Measurements from ENCODE around the gene FER.

FER gene

DNA sequence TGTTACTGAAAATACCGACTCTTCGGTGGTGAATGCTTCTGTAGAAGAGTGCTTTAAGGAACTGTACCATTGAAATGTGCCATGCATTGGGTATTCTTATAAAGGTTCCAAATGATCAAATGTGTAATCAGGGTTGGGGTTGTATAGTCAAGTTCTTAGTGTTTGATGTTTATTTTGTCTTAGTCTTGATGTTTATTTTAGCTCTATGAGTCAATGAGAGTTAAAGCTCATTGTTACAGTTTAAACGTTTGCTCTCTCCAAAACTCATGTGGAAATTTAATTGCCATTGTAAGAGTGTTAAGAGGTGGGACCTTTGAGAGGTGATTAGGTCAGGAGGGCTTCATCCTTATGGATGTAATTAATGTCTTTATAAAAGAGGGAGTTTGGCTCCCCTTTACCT, 153.0 kb downstream of the FER start:
- no peaks in the 10 kb centered on the region for H3K4me1 ChIP-seq
- no peaks in the 10 kb centered on the region for H3K27me3 ChIP-seq
- H4K20me1 ChIP-seq: no peaks in the 10 kb centered on the region
- TF ChIP-seq Cebpa-rat (IDR thresholded peaks at IDR 0.05): no peak
- H3K36me3 ChIP-seq: no peaks in the 10 kb centered on the region
- H3K4me3 ChIP-seq: no peak overlapping the region
- H3K4me2 ChIP-seq: no peak overlapping the region
- H3K27ac ChIP-seq: no peak overlapping the region
- H3K9me3 ChIP-seq: no peaks in the 10 kb centered on the region
- H3K9ac ChIP-seq: no peak overlapping the region

DNA sequence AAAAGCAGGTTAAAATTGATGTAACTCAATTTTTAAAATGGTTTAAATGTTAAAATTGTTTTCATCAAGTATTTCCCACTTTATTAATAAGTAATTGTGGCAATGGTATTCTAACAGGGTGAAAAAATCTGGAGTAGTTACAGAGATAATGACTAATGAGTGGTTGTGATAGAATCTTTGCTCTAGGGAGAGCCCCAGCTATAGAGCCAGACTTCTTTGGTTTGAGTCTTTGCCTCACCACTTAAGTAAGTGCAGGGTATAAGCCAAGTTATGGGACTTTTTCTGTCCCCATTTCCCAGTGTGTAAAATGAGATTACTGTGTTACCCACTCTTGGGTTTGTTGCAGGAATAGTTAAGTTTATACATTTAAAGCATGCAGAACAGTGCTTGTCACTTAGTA, 158.1 kb downstream of the FER start:
- Histone ChIP-seq H3K4me3 (no peak overlapping the region), H3K4me1 (no peaks in the 10 kb centered on the region), H3K9ac (no peak overlapping the region), H3K36me3 (no peaks in the 10 kb centered on the region), H3K4me2 (no peak overlapping the region), H4K20me1 (no peaks in the 10 kb centered on the region), H3K27me3 (no peaks in the 10 kb centered on the region), H3K27ac (no peak overlapping the region), H3K9me3 (0 out of 2 replicates have a peak, but pooled peaks cover 3% of the 10 kb centered on the region)
- no peak for TF ChIP-seq Cebpa-rat (IDR thresholded peaks at IDR 0.05)

DNA sequence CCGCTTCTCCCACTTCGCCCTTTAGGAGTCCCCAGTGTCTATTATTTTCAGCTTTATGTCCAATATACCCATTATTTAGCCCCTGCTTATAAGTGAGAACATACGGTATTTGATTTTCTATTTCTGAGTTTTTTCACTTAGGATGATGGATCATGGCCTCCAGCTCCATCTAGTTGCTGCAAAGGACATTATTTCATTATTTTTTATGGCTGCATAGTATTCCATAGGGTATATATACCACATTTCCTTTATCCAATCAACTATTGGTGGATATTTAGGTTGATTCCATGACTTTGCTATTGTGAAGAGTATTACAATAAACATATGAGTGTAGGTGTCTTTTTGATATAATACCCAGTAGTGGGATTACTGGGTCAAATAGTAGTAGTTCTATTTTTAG, 162.9 kb downstream of the FER start:
- H3K9me3 ChIP-seq: 0 out of 2 replicates have a peak, but pooled peaks cover 3% of the 10 kb centered on the region
- H3K4me2 ChIP-seq: no peak overlapping the region
- no peaks in the 10 kb centered on the region for H3K27me3 ChIP-seq
- TF ChIP-seq Cebpa-rat (IDR thresholded peaks at IDR 0.05): no peak
- no peak overlapping the region for H3K9ac ChIP-seq
- no peaks in the 10 kb centered on the region for H3K4me1 ChIP-seq
- H3K4me3 ChIP-seq: no peak overlapping the region
- H3K27ac ChIP-seq: no peak overlapping the region
- no peaks in the 10 kb centered on the region for H4K20me1 ChIP-seq
- H3K36me3 ChIP-seq: no peaks in the 10 kb centered on the region

DNA sequence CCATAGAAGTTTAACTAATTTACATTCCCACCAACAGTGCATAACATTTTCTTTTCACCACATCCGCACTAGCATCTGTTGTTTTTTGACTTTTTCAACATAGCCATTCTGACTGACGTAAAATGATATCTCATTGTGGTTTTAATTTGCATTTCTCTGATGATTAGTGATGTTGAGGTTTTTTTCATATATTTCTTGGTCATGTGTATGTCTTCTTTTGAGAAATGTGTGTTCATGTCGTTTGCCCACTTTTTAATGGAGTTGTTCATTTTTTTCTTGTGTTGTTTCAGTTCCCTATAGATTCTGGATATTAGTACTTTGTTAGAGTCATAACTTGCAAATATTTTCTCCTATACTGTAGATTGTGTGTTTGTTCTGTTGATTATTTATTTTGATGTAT, 163.4 kb downstream of the FER start:
- Histone ChIP-seq H3K9ac (no peak overlapping the region), H3K27ac (no peak overlapping the region), H3K4me2 (no peak overlapping the region), H3K36me3 (no peaks in the 10 kb centered on the region), H3K9me3 (0 out of 2 replicates have a peak, but pooled peaks cover 3% of the 10 kb centered on the region), H3K4me3 (no peak overlapping the region), H4K20me1 (no peaks in the 10 kb centered on the region), H3K27me3 (no peaks in the 10 kb centered on the region), H3K4me1 (no peaks in the 10 kb centered on the region)
- no peak for TF ChIP-seq Cebpa-rat (IDR thresholded peaks at IDR 0.05)

DNA sequence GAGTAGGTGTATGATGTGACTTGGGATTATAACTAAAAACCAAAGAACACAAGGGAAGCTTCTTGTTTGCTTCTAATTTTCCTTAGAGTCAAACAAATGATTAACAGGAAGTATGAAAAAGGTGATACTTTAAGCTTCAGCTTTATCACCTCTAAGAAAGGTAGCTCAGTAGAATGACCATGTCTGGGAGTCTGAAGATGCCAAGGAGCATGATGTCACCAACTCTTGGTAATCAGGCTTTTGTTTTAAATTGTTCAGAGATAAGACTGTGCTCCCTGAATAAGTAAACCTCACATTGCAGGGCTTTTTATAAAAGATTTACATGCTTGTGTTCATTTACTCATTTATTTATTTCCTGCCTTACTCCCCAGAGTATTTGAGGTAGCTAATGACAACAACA, 169.9 kb downstream of the FER start:
- no peak for TF ChIP-seq Cebpa-rat (IDR thresholded peaks at IDR 0.05)
- no peak overlapping the region for H3K9ac ChIP-seq
- H3K27ac ChIP-seq: no peak overlapping the region
- H3K9me3 ChIP-seq: no peaks in the 10 kb centered on the region
- H3K4me2 ChIP-seq: no peak overlapping the region
- H3K27me3 ChIP-seq: no peaks in the 10 kb centered on the region
- no peaks in the 10 kb centered on the region for H4K20me1 ChIP-seq
- no peak overlapping the region for H3K4me3 ChIP-seq
- H3K36me3 ChIP-seq: no peaks in the 10 kb centered on the region
- no peaks in the 10 kb centered on the region for H3K4me1 ChIP-seq

DNA sequence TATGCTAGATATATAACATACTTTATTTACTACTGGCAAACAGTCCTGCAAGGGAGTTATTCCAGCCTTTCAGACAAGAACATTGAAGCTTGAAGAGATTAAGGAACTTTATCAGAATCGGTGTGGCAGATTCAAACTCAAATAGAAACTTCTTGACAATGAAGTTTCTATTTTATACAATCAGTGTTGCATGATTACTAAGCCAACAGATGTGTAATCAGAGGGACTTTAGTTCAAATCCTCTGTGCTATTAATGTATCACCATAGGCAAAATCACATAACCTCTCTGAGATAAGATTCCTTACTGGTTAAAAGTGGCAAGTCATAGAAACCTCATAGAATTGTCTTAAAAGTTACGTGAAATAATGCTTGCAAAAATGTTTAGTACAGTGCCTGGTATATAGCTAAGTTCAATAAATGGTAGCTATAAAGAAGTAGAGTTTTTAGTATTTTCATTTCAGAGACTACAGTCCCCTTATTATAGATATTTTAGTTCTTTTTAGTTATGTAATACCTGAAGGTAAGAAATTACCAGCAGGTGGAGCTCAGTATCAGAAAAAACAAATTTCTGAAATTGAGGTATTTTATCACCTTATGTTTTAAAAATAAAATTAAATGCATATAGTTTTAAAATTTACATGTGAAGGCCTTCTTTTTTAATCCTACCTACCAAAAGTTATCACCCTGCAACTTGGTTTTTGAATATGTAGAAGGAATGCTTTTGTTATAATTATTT, 172.1 kb downstream of the FER start:
- Histone ChIP-seq H3K27ac (no peak overlapping the region), H3K9ac (no peak overlapping the region), H3K4me2 (no peak overlapping the region), H3K27me3 (no peaks in the 10 kb centered on the region), H3K36me3 (no peaks in the 10 kb centered on the region), H3K4me3 (no peak overlapping the region), H3K4me1 (no peaks in the 10 kb centered on the region), H3K9me3 (no peaks in the 10 kb centered on the region), H4K20me1 (no peaks in the 10 kb centered on the region)
- TF ChIP-seq Cebpa-rat (IDR thresholded peaks at IDR 0.05): no peak

DNA sequence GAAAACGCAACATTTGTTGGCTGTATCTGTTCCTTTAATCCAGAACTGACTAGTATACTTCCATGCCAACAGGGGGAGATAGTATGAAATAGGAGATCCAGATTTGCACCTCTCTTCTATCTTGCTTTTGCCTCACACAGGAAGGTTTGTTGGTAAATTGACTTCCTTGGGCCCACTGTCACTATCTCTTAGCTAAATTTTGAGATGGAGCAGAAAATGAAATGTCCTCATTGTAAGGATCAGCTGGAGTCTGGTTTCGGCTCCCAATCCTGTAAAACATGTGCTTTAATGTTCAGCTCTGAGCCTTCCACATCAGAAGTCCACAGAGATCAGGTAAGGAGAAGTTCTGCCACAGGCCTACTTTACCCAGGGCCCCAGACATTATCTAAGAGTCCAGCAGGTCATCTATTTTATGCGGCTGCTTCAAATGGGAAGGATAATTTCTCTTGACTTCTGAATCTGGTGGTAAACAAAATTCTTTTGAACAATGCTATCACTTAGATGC, 176.8 kb downstream of the FER start:
- H3K27ac ChIP-seq: no peak overlapping the region
- no peak overlapping the region for H3K4me2 ChIP-seq
- H3K9ac ChIP-seq: no peak overlapping the region
- no peaks in the 10 kb centered on the region for H3K36me3 ChIP-seq
- H3K4me3 ChIP-seq: no peak overlapping the region
- H3K27me3 ChIP-seq: no peaks in the 10 kb centered on the region
- TF ChIP-seq Cebpa-rat (IDR thresholded peaks at IDR 0.05): no peak
- H4K20me1 ChIP-seq: no peaks in the 10 kb centered on the region
- H3K9me3 ChIP-seq: no peaks in the 10 kb centered on the region
- H3K4me1 ChIP-seq: no peaks in the 10 kb centered on the region

DNA sequence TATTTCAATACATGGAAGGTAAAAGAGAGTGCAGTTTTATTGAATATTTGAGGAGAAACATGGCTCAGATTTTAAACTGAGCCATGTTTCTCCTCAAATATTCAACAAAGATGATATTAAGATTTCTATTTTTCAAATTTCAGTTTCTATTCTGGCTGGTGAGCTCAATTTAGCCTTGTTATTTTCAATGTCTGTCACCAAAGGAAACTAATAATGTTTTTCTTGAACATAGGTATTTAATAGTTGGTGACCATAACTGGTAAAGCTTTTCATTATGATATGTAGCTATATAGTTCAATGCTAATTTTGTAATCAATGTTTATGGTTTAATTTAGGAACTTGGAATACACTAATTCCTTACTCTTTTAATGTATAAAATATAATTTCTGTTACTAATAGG, 177.4 kb downstream of the FER start:
- no peaks in the 10 kb centered on the region for H3K4me1 ChIP-seq
- TF ChIP-seq Cebpa-rat (IDR thresholded peaks at IDR 0.05): no peak
- H3K4me3 ChIP-seq: no peak overlapping the region
- no peak overlapping the region for H3K27ac ChIP-seq
- H4K20me1 ChIP-seq: no peaks in the 10 kb centered on the region
- no peak overlapping the region for H3K9ac ChIP-seq
- H3K9me3 ChIP-seq: no peaks in the 10 kb centered on the region
- no peaks in the 10 kb centered on the region for H3K27me3 ChIP-seq
- no peaks in the 10 kb centered on the region for H3K36me3 ChIP-seq
- no peak overlapping the region for H3K4me2 ChIP-seq

DNA sequence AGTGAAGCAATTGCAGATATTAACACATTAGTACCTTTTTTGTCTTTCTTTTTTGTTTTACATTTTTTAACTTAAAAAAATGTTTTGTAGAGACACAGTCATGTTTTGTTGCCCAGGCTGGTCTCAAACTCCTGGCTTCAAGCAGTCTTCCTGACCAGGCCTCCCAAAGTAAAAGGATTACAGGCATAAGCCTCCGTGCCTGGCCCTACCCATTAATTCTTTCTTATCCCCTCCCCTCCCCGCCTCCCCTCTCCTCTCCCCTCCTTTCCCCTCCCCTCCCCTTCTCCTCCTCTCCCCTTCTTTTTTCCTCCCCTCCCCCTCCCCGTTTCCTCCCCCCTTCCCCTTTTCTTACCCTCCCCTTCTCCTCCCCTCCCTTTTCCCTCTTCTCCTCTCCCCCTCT, 182.4 kb downstream of the FER start:
- Histone ChIP-seq H3K27ac (no peak overlapping the region), H3K4me1 (no peaks in the 10 kb centered on the region), H3K36me3 (no peaks in the 10 kb centered on the region), H3K4me3 (no peak overlapping the region), H3K9ac (no peak overlapping the region), H3K27me3 (no peaks in the 10 kb centered on the region), H3K9me3 (peaks cover 5% of the 10 kb centered on the region; the same call in 1 of the 2 replicates), H3K4me2 (no peak overlapping the region), H4K20me1 (no peaks in the 10 kb centered on the region)
- TF ChIP-seq Cebpa-rat (IDR thresholded peaks at IDR 0.05): no peak

DNA sequence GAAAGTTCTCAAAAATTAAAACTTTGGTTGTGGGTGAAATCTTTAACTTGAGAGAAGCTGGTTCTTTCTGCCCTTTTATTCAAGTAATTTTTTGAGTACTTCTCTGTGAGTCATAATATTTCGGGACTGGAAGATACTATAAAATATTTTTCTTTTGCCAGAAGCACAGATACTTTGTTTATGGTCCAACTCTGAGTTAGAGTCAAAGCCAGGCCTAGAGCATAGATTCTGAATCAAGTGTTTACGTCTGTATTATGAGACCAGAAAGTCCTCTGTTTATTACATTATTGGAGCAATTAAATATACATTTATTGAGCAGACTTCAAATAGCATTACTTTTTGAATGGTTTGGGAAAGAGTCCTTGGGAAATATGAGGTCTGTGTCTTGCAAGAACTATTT, 187.9 kb downstream of the FER start:
- Histone ChIP-seq H3K36me3 (no peaks in the 10 kb centered on the region), H3K4me1 (no peaks in the 10 kb centered on the region), H3K27ac (no peak overlapping the region), H3K4me3 (no peak overlapping the region), H3K9ac (no peak overlapping the region), H4K20me1 (no peaks in the 10 kb centered on the region), H3K9me3 (peaks cover 5% of the 10 kb centered on the region; the same call in 1 of the 2 replicates), H3K27me3 (no peaks in the 10 kb centered on the region), H3K4me2 (no peak overlapping the region)
- no peak for TF ChIP-seq Cebpa-rat (IDR thresholded peaks at IDR 0.05)
